Retinal pigment epithelial cell (primary cell): ENCODE results near the gene CRYGB.

Experiments
- DNase-seq: peaks from one replicate; pipeline ENCODE4 v3.0.0-alpha.2; 2010; ENCODE audit warnings: low read depth
- H3K4me3 ChIP-seq: 2 replicates; pipeline ENCODE4 v1.5.1; 2011; ENCODE audit warnings: mild to moderate bottlenecking, low read length, control low read depth, moderate library complexity
- CTCF ChIP-seq: conservative IDR thresholded peaks from 2 replicates; pipeline ENCODE4 v1.5.1; 2011; ENCODE audit warnings: low read depth, low read length, control low read depth, inconsistent platforms

The CRYGB gene

DNA sequence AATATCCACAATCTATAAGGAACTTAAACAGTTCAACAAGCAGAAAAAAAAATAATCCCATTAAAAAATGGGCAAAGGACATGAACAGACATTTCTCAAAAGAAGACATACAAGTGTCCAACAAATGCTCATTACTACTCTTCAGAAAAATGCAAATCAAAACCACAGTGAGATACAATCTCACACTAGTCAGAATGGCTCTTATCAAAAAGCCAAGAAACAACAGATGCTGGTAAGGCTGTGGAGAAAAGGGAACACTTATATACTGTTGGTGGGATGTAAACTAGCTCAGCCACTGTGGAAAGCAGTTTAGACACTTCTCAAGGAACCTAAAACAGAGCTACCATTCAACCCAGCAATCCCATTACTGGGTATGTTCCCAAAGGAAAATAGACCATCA lies 7.2 kb upstream of the CRYGB start:
- no peak overlapping the region for H3K4me3 ChIP-seq
- DNase-seq: no peak
- no peak for TF ChIP-seq CTCF

- DNase-seq: no peak
- no peak for TF ChIP-seq CTCF
- H3K4me3 ChIP-seq: no peak overlapping the region
These were observed 5.0 kb upstream of the CRYGB start for GRCh38 chr2:208150956-208151355.

DNA sequence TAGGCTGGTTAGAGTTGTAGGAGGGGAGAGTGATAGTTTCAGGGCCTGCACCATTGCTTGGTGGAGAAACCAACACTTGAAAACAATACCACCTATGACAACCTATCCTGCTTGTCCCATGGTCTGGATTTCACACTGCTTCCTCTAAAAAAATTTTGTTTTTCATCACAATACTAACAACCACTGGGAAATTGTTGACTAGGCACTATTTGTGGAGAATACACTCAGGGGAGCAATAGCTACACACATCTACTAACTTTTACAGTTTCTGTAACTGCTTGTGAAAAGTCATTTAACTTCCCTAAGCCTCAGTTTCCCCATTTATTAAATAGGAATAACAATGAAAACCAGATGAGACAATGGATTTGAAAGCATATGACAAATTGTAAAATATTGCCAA lies 4.1 kb upstream of the CRYGB start:
- DNase-seq: no peak
- no peak overlapping the region for H3K4me3 ChIP-seq
- TF ChIP-seq CTCF: no peak

GRCh38 chr2:208148803-208149202 lies 2.8 kb upstream of the CRYGB start:
- no peak for DNase-seq
- peak; percentile 52 for TF ChIP-seq CTCF
- no peak overlapping the region for H3K4me3 ChIP-seq

GRCh38 chr2:208147759-208148158 lies 1.8 kb upstream of the CRYGB start:
- TF ChIP-seq CTCF: no peak
- no peak for DNase-seq
- no peak overlapping the region for H3K4me3 ChIP-seq

DNA sequence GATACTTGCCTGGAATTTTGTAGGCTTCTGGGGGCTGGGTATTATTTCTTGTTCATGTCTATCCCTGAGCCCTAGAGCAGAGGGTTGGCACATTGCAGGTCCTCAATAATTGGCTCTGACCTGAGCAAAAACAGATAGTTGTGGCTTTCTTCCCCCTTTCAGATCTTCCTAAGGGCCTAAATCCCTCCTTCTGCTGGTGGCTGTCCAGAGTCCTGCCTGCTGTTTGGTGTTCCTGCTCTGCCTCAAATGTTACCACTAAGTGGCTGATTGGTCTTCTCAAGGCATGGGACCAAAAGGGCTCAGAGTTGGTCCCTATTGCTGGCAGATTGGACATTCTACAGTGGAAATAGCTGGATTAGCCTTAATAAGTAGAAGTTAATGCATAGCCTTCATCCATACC lies 1.1 kb upstream of the CRYGB start:
- no peak overlapping the region for H3K4me3 ChIP-seq
- no peak for TF ChIP-seq CTCF
- DNase-seq: no peak

- DNase-seq: no peak
- TF ChIP-seq CTCF: no peak
- no peak overlapping the region for H3K4me3 ChIP-seq
These were observed 2.8 kb downstream of the CRYGB start for GRCh38 chr2:208142925-208143799.
